Measurements from ENCODE around the gene RALGPS1. TPM values are rescaled to one million over a fixed set of nuclear protein-coding genes. Genes with fewer than 3 reads are reported as not detected.

Gene RALGPS1, protein sequence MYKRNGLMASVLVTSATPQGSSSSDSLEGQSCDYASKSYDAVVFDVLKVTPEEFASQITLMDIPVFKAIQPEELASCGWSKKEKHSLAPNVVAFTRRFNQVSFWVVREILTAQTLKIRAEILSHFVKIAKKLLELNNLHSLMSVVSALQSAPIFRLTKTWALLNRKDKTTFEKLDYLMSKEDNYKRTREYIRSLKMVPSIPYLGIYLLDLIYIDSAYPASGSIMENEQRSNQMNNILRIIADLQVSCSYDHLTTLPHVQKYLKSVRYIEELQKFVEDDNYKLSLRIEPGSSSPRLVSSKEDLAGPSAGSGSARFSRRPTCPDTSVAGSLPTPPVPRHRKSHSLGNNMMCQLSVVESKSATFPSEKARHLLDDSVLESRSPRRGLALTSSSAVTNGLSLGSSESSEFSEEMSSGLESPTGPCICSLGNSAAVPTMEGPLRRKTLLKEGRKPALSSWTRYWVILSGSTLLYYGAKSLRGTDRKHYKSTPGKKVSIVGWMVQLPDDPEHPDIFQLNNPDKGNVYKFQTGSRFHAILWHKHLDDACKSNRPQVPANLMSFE
- 10 to 100 TPM in 3 of 4 donors, 1 to 10 TPM in 1; 7.3 to 22.4 (median 15.4) TPM for total RNA-seq

DNA sequence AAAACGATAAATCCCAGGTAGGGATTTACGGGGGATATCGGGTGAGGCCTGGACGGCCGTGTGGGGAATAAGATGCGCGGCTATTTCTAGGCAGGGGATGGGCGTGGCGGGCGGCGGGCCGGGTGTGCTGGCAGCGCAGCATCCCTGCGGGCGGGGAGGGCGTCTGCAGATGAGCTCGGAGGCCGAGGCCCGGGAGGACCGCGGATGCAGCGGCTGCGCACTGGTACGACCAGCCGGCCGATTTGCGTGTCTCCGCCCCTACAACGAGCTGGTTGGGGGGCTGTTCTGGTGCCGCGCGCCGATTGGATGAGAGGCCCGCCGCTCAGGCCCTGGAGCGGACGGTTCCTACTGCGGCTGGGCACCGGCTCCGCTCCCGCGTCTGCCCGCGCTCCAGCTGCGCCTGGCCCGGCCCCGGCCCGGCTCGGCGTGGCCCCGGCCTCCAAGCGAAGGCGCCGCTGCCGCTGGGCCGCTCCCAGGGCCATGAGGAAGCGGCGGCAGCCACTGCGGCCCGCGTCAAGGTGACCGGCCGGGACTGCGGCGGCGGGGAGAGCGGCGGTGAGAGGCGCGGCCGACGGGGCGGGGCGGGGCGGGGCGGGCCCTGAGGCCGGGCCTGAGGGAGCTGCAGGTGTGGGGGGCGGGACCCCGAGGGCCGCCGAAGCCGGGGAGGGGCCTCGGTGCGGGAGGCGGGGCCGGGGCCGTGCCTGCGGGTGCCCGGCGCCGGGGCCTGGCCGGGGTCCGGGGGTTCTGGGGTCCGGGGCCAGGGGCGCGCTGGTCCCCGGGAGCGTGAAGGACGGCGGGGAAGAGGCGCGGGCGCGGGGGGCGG is at the start of gene RALGPS1:
Gene RALGPS1 (plus strand): TSS at position 325 of the 823 bp plus-strand sequence. CDS start 47,508 bp downstream, outside the sequence.
- 0 to 2% methylated on average over 9 of the region's 105 CpGs for WGBS, 2 donors
- DNase-seq (ENCODE audit: low spot score in 2 of 2), result peak; percentile 92 to 99
- peak within 1 kb of the TSS; percentile 42 for H3K4me3 ChIP-seq (ENCODE audit: low read depth, poor library complexity, severe bottlenecking)
- intact Hi-C loops (cut with DNase I; ENCODE audit: low total_unique reads), result no loop called here
- TF ChIP-seq, protein P1, sequence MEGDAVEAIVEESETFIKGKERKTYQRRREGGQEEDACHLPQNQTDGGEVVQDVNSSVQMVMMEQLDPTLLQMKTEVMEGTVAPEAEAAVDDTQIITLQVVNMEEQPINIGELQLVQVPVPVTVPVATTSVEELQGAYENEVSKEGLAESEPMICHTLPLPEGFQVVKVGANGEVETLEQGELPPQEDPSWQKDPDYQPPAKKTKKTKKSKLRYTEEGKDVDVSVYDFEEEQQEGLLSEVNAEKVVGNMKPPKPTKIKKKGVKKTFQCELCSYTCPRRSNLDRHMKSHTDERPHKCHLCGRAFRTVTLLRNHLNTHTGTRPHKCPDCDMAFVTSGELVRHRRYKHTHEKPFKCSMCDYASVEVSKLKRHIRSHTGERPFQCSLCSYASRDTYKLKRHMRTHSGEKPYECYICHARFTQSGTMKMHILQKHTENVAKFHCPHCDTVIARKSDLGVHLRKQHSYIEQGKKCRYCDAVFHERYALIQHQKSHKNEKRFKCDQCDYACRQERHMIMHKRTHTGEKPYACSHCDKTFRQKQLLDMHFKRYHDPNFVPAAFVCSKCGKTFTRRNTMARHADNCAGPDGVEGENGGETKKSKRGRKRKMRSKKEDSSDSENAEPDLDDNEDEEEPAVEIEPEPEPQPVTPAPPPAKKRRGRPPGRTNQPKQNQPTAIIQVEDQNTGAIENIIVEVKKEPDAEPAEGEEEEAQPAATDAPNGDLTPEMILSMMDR (IDR thresholded peaks at IDR 0.05), result no peak
- no peak for TF ChIP-seq POLR2A (IDR thresholded peaks at IDR 0.05)

DNA sequence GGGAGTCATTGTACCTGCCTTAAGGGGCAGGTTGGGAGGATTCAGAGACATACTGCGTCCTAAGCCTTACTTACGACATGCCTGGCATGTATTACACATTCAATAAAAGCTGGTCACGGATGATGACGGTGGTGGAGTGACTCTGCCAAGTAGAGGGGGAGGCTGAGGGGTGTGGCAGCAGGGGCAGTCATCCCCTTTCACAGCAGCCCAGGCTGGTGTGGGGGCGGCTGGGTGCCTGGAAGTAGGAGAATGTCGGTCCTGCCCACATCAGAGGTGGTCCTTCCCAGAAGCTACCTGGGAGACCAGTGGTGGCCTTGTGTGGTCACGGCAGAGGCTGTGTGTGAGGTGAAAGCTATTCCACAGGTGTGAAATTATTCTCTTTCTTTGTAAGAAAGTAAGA is 45.2 kb upstream of the RALGPS1 start:
- intact Hi-C loops (cut with DNase I; ENCODE audit: low total_unique reads), result no loop called here
- no peak overlapping the region for H3K4me3 ChIP-seq (ENCODE audit: low read depth, poor library complexity, severe bottlenecking)
- DNase-seq (ENCODE audit: low spot score in 2 of 2), result no peak
- TF ChIP-seq, protein P1 (IDR thresholded peaks at IDR 0.05), result no peak
- TF ChIP-seq POLR2A (IDR thresholded peaks at IDR 0.05), result no peak
- WGBS, 2 donors, result 48 to 63% methylated on average over 7 of the region's 7 CpGs

DNA sequence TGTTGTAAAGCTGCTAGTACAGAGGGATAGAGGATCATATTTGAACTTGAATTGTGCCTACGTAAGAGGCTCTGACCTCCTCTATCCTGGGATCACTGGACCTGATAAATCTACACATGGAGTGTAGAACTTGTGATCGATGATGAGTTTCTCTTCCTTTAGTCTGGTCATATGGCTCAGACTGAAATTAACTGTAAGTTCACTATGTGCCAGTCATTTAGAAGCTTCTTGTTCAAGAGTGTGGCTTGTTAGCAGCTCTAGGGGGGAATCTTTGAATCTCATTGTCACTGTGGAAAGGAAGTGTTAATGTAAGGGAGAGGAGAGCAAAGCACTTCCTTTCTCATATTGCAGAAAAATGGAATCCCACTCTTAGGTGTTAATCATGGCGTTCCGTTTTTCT is 42.1 kb upstream of the RALGPS1 start:
- 79 to 87% methylated on average over 4 of the region's 4 CpGs for WGBS, 2 donors
- no peak for DNase-seq (ENCODE audit: low spot score in 2 of 2)
- TF ChIP-seq, protein P1 (IDR thresholded peaks at IDR 0.05), result no peak
- no peak for TF ChIP-seq POLR2A (IDR thresholded peaks at IDR 0.05)
- H3K4me3 ChIP-seq (ENCODE audit: low read depth, poor library complexity, severe bottlenecking), result no peak overlapping the region
- intact Hi-C loops (cut with DNase I; ENCODE audit: low total_unique reads), result no loop called here

DNA sequence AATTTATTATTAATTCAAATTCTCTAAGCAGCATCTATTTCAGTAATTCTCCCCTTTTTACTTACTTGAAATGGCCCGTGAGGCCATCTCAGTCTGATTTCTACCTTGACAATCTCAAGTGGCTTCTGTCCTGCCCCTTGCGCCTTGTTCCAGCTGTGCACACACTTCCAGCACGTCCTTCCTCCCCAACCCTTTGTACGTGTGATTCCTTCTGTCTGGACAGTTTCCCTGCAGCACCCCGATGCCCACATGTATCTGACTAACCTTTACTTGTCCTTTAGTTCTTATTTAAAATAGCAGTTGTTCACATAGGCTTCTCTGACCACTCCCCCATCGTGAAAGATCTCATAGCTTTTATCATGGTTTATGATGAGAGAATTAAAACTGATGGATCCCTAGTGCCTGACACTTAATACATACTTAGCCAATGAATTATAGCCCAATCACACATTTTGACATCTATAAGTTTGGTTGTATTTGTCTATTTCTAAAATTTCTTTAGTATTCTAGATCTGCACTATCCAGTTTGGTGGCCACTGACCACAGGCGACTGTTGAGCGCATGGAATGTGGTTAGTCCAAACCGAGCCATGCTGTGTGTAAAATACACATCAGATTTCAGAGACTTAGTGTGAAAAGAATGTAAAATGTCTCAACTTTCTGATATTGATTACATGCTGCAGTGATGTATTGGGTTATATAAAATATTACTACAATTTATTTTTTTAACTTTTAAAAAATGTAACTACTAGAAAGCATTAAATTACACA is 39.9 kb upstream of the RALGPS1 start:
- DNase-seq (ENCODE audit: low spot score in 2 of 2), result no peak
- H3K4me3 ChIP-seq (ENCODE audit: low read depth, poor library complexity, severe bottlenecking), result no peak overlapping the region
- TF ChIP-seq, protein P1 (IDR thresholded peaks at IDR 0.05), result no peak
- TF ChIP-seq POLR2A (IDR thresholded peaks at IDR 0.05), result no peak
- 82 to 83% methylated on average over 9 of the region's 9 CpGs for WGBS, 2 donors
- intact Hi-C loops (cut with DNase I; ENCODE audit: low total_unique reads), result no loop called here

DNA sequence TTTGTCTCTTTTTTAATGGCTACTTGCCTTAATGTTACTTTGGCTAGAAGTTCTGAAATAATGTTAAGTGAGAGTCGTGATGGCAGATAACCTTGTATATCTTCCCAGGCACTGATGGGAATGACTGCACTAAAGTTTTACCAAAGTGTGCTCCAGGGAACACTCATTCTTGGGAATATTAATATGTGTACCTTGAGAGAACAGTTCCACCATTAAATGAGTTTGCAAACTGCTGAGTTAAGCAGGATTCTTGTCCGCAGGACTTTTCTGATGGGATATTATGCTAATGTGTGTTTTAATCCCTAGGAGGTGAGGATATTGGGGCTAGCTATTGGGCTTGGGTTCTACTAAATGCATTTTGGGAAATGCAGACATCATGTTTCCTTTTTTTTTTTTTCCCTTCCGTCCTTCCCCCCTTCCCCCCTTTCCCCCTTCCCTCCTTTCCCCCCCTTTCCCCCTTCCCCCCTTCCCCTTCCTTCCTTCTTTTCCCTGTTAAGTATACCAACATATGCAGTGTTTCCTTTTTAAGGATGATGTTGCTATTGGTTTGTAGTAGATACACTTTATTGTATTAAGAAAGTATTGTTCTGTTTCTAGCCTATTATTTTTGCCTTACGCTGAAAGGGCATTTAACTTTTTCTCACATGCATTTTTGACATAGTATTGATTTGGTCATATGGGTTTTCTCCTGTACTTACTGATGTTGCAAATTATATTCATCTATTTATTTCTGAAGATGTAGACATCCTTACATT is 38.6 kb upstream of the RALGPS1 start:
- H3K4me3 ChIP-seq (ENCODE audit: low read depth, poor library complexity, severe bottlenecking), result no peak overlapping the region
- WGBS, 2 donors, result 71 to 77% methylated on average over 4 of the region's 4 CpGs
- DNase-seq (ENCODE audit: low spot score in 2 of 2), result no peak
- TF ChIP-seq, protein P1 (IDR thresholded peaks at IDR 0.05), result no peak
- TF ChIP-seq POLR2A (IDR thresholded peaks at IDR 0.05), result no peak
- intact Hi-C loops (cut with DNase I; ENCODE audit: low total_unique reads), result no loop called here

Measured in lower leg skin (tissue), 4 donors.